DOHH2 (cell line): ENCODE results near the gene PPFIA1.

Experiments
- EZH2phosphoT487 ChIP-seq: fragments of 200-600 bp; sonication (generic); IDR thresholded peaks from 2 replicates; pipeline ENCODE4 v1.6.1; 2017; ENCODE audit warnings: borderline replicate concordance, mild to moderate bottlenecking, antibody characterized with exemption, low read length, moderate library complexity, mixed read lengths
- TF ChIP-seq, protein P1 (sequence below): fragments of 200-600 bp; sonication (generic); IDR thresholded peaks from one replicate; pipeline ENCODE4 v1.5.1; 2014; ENCODE audit warnings: antibody characterized with exemption, mild to moderate bottlenecking, low read depth, low read length; ENCODE audit not compliant: poor library complexity, severe bottlenecking

DNA sequence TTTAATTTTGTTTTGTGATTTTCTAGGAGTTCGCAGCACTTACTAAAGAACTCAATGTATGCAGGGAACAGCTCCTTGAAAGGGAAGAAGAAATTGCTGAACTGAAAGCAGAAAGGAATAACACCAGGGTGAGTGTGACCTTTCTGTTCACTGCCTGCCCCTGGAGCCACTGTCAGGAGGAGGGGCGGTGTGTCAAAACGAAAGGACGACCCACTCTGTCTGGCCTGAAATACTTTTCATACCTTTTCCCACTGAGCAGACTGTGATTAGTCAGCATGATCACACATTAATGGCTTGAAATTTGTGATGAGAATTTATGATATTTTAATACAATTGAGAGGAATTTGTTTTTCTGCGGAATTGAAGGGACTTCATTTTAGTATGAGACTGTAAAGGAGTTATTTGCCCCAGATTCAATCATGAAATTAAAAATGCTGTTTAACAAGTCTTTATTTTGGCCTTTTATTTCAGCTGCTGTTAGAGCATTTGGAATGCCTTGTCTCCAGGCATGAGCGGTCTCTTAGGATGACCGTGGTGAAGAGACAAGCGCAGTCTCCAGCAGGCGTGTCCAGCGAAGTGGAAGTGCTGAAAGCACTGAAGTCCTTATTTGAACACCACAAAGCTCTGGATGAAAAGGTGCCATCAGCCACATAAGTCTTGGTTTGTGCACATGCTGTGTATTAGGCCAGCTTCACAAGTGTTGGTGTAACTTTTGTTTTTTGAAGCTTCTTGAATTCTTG lies 54.1 kb downstream of the PPFIA1 start:
- TF ChIP-seq, protein P1, sequence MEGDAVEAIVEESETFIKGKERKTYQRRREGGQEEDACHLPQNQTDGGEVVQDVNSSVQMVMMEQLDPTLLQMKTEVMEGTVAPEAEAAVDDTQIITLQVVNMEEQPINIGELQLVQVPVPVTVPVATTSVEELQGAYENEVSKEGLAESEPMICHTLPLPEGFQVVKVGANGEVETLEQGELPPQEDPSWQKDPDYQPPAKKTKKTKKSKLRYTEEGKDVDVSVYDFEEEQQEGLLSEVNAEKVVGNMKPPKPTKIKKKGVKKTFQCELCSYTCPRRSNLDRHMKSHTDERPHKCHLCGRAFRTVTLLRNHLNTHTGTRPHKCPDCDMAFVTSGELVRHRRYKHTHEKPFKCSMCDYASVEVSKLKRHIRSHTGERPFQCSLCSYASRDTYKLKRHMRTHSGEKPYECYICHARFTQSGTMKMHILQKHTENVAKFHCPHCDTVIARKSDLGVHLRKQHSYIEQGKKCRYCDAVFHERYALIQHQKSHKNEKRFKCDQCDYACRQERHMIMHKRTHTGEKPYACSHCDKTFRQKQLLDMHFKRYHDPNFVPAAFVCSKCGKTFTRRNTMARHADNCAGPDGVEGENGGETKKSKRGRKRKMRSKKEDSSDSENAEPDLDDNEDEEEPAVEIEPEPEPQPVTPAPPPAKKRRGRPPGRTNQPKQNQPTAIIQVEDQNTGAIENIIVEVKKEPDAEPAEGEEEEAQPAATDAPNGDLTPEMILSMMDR: no peak
- no peak for TF ChIP-seq EZH2phosphoT487
